Suprapubic skin (tissue), 4 donors: ENCODE data around the gene GLG1. TPM values are rescaled to one million over a fixed set of nuclear protein-coding genes. Genes with fewer than 3 reads are reported as not detected.

Experiments
- DNase-seq, 2 donors: peaks; one replicate each; pipeline ENCODE4 v3.0.0-alpha.2; 2019; ENCODE audit warnings: low spot score in 2 of 2
- H3K27ac ChIP-seq: fragments of 200-600 bp; sonication (generic); one replicate; pipeline ENCODE4 v1.5.1; 2019
- H3K27me3 ChIP-seq: fragments of 200-600 bp; sonication (generic); one replicate; pipeline ENCODE4 v1.5.1; 2019
- H3K36me3 ChIP-seq: fragments of 200-600 bp; sonication (generic); one replicate; pipeline ENCODE4 v1.5.1; 2019
- H3K4me1 ChIP-seq: fragments of 200-600 bp; sonication (generic); one replicate; pipeline ENCODE4 v1.5.1; 2019
- H3K4me3 ChIP-seq: fragments of 200-600 bp; sonication (generic); one replicate; pipeline ENCODE4 v1.5.1; 2019; ENCODE audit warnings: mild to moderate bottlenecking
- H3K9me3 ChIP-seq: fragments of 200-600 bp; sonication (generic); one replicate; pipeline ENCODE4 v1.5.1; 2019
- EP300 ChIP-seq: sonication (generic); formaldehyde crosslinking; IDR thresholded peaks from one replicate; pipeline ENCODE4 v1.6.1; 2017; ENCODE audit warnings: antibody characterized with exemption
- POLR2A ChIP-seq, 2 donors: fragments of 450-650 bp; IDR thresholded peaks; one replicate each; pipeline ENCODE4 v1.6.1; 2017; ENCODE audit warnings: antibody characterized with exemption in 2 of 2, mild to moderate bottlenecking in 2 of 2, moderate library complexity in 2 of 2
- POLR2AphosphoS5 ChIP-seq, 3 donors: sonication (generic); formaldehyde crosslinking; IDR thresholded peaks; one replicate each; pipeline ENCODE4 v1.6.1; 2017; ENCODE audit warnings: antibody characterized with exemption in 3 of 3
- WGBS: methylation state at CpG from one replicate; pipeline ENCODE4 v1.1.5; 2018; 5-methylcytosine and 5-hydroxymethylcytosine counted together
- total RNA-seq, 4 donors: library from RNA; depleted of rRNA; stranded (reverse); fragments of >200 nt; gene quantifications; one replicate each; pipeline ENCODE4 v1.1.0, GENCODE V29; 2016
- TF ChIP-seq, protein P1 (sequence below), 2 donors: fragments of 200-600 bp in 1 of 2; fragments of 450-650 bp in 1 of 2; sonication (generic) in 1 of 2; IDR thresholded peaks; one replicate each; pipeline ENCODE4 v1.5.1; 2016 to 2019; ENCODE audit warnings: antibody characterized with exemption in 2 of 2, mild to moderate bottlenecking in 1 of 2, moderate library complexity in 1 of 2

Gene GLG1
- total RNA-seq, 4 donors from 2014 or later, result 62.5 to 160 (median 89.6) TPM

DNA sequence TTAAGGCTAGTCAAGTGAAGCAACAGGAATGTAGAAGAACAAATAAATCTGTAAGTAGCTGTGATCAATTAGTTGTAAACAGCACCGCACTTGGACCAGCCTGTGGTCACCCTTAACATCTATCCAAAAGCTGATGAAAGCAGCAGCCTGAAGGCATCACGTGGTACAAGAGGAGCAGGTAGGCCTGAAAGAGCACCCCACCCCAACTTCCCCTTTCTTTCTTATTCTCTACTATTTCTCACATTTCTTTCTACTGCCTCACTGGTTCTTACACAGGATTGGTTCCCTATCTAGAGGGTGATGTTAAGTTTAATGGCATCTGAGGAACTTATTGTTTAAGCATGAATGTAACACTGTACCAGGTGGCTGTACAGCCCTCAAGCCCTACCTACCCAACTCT, 143.0 kb downstream of the GLG1 start:
- 97% methylated on average over 2 of the region's 2 CpGs for WGBS
- H3K27me3 ChIP-seq, result no peaks in the 10 kb centered on the region
- H3K4me3 ChIP-seq, result no peak overlapping the region
- H3K36me3 ChIP-seq, result peaks cover 98% of the 10 kb centered on the region
- TF ChIP-seq POLR2AphosphoS5 (IDR thresholded peaks at IDR 0.05) (no peak), EP300 (no peak), POLR2A (IDR thresholded peaks at IDR 0.05) (no peak)
- TF ChIP-seq, protein P1, sequence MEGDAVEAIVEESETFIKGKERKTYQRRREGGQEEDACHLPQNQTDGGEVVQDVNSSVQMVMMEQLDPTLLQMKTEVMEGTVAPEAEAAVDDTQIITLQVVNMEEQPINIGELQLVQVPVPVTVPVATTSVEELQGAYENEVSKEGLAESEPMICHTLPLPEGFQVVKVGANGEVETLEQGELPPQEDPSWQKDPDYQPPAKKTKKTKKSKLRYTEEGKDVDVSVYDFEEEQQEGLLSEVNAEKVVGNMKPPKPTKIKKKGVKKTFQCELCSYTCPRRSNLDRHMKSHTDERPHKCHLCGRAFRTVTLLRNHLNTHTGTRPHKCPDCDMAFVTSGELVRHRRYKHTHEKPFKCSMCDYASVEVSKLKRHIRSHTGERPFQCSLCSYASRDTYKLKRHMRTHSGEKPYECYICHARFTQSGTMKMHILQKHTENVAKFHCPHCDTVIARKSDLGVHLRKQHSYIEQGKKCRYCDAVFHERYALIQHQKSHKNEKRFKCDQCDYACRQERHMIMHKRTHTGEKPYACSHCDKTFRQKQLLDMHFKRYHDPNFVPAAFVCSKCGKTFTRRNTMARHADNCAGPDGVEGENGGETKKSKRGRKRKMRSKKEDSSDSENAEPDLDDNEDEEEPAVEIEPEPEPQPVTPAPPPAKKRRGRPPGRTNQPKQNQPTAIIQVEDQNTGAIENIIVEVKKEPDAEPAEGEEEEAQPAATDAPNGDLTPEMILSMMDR (IDR thresholded peaks at IDR 0.05), result no peak
- no peaks in the 10 kb centered on the region for H3K9me3 ChIP-seq
- no peak for DNase-seq
- no peak overlapping the region for H3K27ac ChIP-seq
- H3K4me1 ChIP-seq, result no peaks in the 10 kb centered on the region

DNA sequence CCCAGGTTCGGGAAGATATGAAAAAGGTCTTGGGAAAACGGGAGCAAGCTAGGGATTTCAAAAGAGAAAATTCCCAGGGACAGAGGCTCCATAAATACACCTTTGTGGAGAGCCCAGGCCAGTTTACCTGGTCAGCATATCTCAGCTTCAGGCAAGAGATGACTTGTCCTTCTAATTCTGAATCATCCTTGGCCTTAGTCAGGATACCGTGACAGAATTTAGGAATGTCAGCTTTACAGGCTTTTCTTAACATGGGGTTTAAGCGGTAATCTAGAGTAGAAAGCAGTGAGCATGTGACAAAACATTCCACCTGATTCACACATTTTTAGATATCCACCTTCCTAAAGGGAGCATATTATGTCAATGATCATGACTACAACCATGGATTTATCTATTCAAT, 144.6 kb downstream of the GLG1 start:
- Histone ChIP-seq H3K4me1 (no peaks in the 10 kb centered on the region), H3K27me3 (no peaks in the 10 kb centered on the region), H3K4me3 (no peak overlapping the region), H3K36me3 (peaks cover 98% of the 10 kb centered on the region), H3K9me3 (no peaks in the 10 kb centered on the region), H3K27ac (no peak overlapping the region)
- no peak for DNase-seq
- TF ChIP-seq EP300, result no peak
- TF ChIP-seq, protein P1 (IDR thresholded peaks at IDR 0.05), result no peak
- no peak for TF ChIP-seq POLR2A (IDR thresholded peaks at IDR 0.05)
- TF ChIP-seq POLR2AphosphoS5 (IDR thresholded peaks at IDR 0.05), result no peak
- WGBS, result 78% methylated on average over 4 of the region's 4 CpGs

DNA sequence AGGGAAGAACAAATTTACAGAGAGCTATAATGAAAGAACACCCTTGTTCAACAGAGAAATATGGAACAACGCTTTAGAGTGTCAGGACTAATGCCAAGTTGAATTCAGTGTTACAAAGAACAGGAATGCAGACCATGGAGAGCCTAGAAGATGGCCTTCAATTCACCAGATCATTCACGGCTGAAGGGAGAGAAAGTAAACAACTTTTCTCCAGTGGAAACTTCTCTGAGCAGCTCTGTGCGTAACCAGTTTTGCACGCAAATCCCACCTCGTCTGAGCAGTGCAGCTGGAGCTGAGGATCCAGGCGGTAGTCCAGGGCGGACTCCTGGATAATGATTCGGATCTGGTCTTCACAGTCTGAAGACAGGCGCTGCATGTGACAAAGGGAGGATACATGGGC, 145.1 kb downstream of the GLG1 start:
- H3K4me3 ChIP-seq, result no peak overlapping the region
- peaks cover 97% of the 10 kb centered on the region for H3K36me3 ChIP-seq
- H3K9me3 ChIP-seq, result no peaks in the 10 kb centered on the region
- TF ChIP-seq POLR2AphosphoS5 (IDR thresholded peaks at IDR 0.05) (no peak), EP300 (no peak), POLR2A (IDR thresholded peaks at IDR 0.05) (no peak)
- TF ChIP-seq, protein P1 (IDR thresholded peaks at IDR 0.05), result no peak
- no peaks in the 10 kb centered on the region for H3K4me1 ChIP-seq
- H3K27me3 ChIP-seq, result no peaks in the 10 kb centered on the region
- DNase-seq, result no peak
- H3K27ac ChIP-seq, result no peak overlapping the region
- WGBS, result 89% methylated on average over 9 of the region's 9 CpGs

DNA sequence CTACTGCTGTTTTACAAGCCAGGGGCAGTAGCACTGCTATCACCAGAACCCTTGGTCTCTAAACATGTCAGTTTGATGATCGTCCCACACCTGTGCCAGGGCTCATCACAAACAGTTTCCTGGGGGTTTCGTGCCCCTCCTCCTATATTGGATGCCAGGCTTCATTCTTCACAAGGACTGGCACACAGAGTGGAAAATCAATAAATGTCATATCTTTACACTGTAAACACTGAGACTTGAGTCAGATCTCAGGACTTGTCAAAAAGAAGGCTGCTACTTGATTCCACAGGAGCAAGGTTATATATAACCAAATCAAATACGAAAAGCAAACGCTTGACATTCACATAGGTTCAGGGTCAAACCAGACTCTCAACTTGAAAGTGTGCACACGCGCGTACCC, 146.4 kb downstream of the GLG1 start:
- H3K36me3 ChIP-seq, result peaks cover 98% of the 10 kb centered on the region
- DNase-seq, result no peak
- H3K27me3 ChIP-seq, result no peaks in the 10 kb centered on the region
- H3K27ac ChIP-seq, result no peak overlapping the region
- H3K4me3 ChIP-seq, result no peak overlapping the region
- TF ChIP-seq EP300 (no peak), POLR2A (IDR thresholded peaks at IDR 0.05) (no peak), POLR2AphosphoS5 (IDR thresholded peaks at IDR 0.05) (no peak)
- TF ChIP-seq, protein P1 (IDR thresholded peaks at IDR 0.05), result no peak
- no peaks in the 10 kb centered on the region for H3K4me1 ChIP-seq
- H3K9me3 ChIP-seq, result no peaks in the 10 kb centered on the region
- 95% methylated on average over 7 of the region's 7 CpGs for WGBS

DNA sequence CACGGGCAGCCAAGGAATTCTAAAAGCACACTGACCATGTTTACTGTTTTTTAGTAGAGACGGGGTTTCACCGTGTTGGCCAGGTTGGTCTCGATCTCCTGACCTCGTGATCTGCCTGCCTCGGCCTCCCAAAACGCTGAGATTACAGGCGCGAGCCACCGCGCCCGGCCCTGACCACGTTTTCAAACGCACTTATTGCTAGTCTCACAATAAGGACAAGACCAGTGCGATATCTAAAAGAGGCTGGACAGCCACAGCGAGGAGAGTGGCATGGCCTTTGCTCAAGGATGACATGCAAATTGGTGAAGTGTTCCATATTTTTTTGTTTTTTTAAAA, 150.7 kb downstream of the GLG1 start:
- DNase-seq, result no peak
- Histone ChIP-seq H3K27me3 (no peaks in the 10 kb centered on the region), H3K9me3 (no peaks in the 10 kb centered on the region), H3K27ac (no peak overlapping the region), H3K36me3 (peaks cover 84% of the 10 kb centered on the region), H3K4me3 (no peak overlapping the region), H3K4me1 (peaks cover under 1% of the 10 kb centered on the region)
- WGBS, result 95% methylated on average over 16 of the region's 16 CpGs
- no peak for TF ChIP-seq POLR2AphosphoS5 (IDR thresholded peaks at IDR 0.05)
- TF ChIP-seq, protein P1 (IDR thresholded peaks at IDR 0.05), result no peak
- no peak for TF ChIP-seq POLR2A (IDR thresholded peaks at IDR 0.05)
